HEK293 (cell line): Measurements from ENCODE around the gene COX5A.

Source experiments
- ZBTB21 ChIP-seq: fragments of 450-650 bp; formaldehyde crosslinking; IDR thresholded peaks from 2 replicates; pipeline ENCODE4 v1.5.1; 2017; ENCODE audit warnings: missing biosample characterization, missing genetic modification characterization
- TF ChIP-seq, protein P1 (sequence below): fragments of 450-650 bp; formaldehyde crosslinking; IDR thresholded peaks from 2 replicates; pipeline ENCODE4 v1.5.1; 2016; ENCODE audit warnings: missing biosample characterization, missing genetic modification characterization
- TF ChIP-seq, protein P2 (sequence below): fragments of 450-650 bp; formaldehyde crosslinking; IDR thresholded peaks from 2 replicates; pipeline ENCODE4 v1.5.1; 2017; ENCODE audit warnings: missing biosample characterization, missing genetic modification characterization

DNA sequence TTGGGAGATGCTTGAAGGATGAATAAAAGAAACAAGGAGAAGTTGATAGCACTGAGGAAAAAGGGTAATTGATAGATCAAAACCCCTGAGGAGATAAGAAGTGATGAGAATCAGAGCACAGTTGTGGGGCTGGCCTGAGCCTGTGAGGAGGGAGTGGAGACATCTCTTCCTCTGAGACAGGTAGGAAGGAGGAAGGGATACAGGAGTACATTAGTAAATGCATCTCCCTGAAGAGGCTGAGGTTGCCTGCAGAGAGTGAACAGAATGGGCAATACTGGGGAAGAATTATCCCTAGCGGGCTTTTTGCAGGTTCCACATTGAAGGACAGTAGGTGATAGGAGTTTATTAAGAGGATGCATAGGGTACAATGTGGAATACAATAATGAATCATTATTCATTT, 40.2 kb upstream of the COX5A start:
- TF ChIP-seq, protein P1, sequence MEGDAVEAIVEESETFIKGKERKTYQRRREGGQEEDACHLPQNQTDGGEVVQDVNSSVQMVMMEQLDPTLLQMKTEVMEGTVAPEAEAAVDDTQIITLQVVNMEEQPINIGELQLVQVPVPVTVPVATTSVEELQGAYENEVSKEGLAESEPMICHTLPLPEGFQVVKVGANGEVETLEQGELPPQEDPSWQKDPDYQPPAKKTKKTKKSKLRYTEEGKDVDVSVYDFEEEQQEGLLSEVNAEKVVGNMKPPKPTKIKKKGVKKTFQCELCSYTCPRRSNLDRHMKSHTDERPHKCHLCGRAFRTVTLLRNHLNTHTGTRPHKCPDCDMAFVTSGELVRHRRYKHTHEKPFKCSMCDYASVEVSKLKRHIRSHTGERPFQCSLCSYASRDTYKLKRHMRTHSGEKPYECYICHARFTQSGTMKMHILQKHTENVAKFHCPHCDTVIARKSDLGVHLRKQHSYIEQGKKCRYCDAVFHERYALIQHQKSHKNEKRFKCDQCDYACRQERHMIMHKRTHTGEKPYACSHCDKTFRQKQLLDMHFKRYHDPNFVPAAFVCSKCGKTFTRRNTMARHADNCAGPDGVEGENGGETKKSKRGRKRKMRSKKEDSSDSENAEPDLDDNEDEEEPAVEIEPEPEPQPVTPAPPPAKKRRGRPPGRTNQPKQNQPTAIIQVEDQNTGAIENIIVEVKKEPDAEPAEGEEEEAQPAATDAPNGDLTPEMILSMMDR = no peak
- no peak for TF ChIP-seq ZBTB21 (tag by site-specific recombination)
- TF ChIP-seq, protein P2, sequence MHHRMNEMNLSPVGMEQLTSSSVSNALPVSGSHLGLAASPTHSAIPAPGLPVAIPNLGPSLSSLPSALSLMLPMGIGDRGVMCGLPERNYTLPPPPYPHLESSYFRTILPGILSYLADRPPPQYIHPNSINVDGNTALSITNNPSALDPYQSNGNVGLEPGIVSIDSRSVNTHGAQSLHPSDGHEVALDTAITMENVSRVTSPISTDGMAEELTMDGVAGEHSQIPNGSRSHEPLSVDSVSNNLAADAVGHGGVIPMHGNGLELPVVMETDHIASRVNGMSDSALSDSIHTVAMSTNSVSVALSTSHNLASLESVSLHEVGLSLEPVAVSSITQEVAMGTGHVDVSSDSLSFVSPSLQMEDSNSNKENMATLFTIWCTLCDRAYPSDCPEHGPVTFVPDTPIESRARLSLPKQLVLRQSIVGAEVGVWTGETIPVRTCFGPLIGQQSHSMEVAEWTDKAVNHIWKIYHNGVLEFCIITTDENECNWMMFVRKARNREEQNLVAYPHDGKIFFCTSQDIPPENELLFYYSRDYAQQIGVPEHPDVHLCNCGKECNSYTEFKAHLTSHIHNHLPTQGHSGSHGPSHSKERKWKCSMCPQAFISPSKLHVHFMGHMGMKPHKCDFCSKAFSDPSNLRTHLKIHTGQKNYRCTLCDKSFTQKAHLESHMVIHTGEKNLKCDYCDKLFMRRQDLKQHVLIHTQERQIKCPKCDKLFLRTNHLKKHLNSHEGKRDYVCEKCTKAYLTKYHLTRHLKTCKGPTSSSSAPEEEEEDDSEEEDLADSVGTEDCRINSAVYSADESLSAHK (tag by site-specific recombination) = no peak
